ENCODE results near the gene SND1.

GRCh38 chr7:127765150-127765549 lies 113.2 kb downstream of the SND1 start:
- TF ChIP-seq CTCF (IDR thresholded peaks at IDR 0.05): no peak
- no peak for TF ChIP-seq POLR2A (IDR thresholded peaks at IDR 0.05)

Data from esophagus squamous epithelium (tissue), 4 donors.